ENCODE results near the gene ALDH4A1. TPM values are rescaled to one million over a fixed set of nuclear protein-coding genes. Genes with fewer than 3 reads are reported as not detected.
"Not testable (repeated sequence)": the region's sequence is repeated elsewhere in the genome, so short reads cannot be mapped to it uniquely, and the experiment has no call there.

The ALDH4A1 gene
- total RNA-seq, 4 donors from 2014 or later, result 25.1 to 29.5 (median 27.2) TPM

GRCh38 chr1:18895317-18895716, 7.0 kb downstream of the ALDH4A1 start:
- Histone ChIP-seq H3K9me3 (no peaks in the 10 kb centered on the region), H3K4me1 (peaks cover 10 to 29% (median 17%) of the 10 kb centered on the region in 4 donors), H3K4me3 (no peak overlapping the region), H3K36me3 (peaks cover 0 to 12% (median 0%) of the 10 kb centered on the region in 4 donors), H3K27me3 (no peaks in the 10 kb centered on the region), H3K27ac (replicated peaks in 1 of 4) (no peak overlapping the region)
- 89% methylated on average over 6 of the region's 6 CpGs for WGBS
- no peak for DNase-seq (ENCODE audit: extremely low spot score)
- no peak for TF ChIP-seq EP300 (IDR thresholded peaks at IDR 0.05)
- no peak for TF ChIP-seq POLR2AphosphoS5 (IDR thresholded peaks at IDR 0.05)
- no peak for TF ChIP-seq POLR2A (IDR thresholded peaks at IDR 0.05; ENCODE audit: low read depth)
- TF ChIP-seq CTCF (IDR thresholded peaks at IDR 0.05), result no peak
- intact Hi-C loops (cut with DNase I), result no loop called here

- DNase-seq (ENCODE audit: extremely low spot score), result no peak
- WGBS, result 85% methylated on average over 7 of the region's 7 CpGs
- TF ChIP-seq EP300 (IDR thresholded peaks at IDR 0.05), result no peak
- no peak for TF ChIP-seq POLR2AphosphoS5 (IDR thresholded peaks at IDR 0.05)
- no peak for TF ChIP-seq POLR2A (IDR thresholded peaks at IDR 0.05; ENCODE audit: low read depth)
- TF ChIP-seq CTCF (IDR thresholded peaks at IDR 0.05), result no peak
- Histone ChIP-seq H3K36me3 (peaks cover 0 to 24% (median 14%) of the 10 kb centered on the region in 4 donors), H3K27me3 (no peaks in the 10 kb centered on the region), H3K27ac (replicated peaks in 1 of 4) (no peak overlapping the region), H3K4me1 (peaks cover 10 to 30% (median 20%) of the 10 kb centered on the region in 4 donors), H3K4me3 (no peak overlapping the region), H3K9me3 (no peaks in the 10 kb centered on the region)
- intact Hi-C loops (cut with DNase I), result no loop called here
Measured at GRCh38 chr1:18893120-18893519, 9.2 kb downstream of the ALDH4A1 start.

- H3K27ac ChIP-seq (replicated peaks in 1 of 4), result not testable (repeated sequence)
- WGBS, result 80% methylated on average over 7 of the region's 7 CpGs
Measured at GRCh38 chr1:18891858-18892257, 10.5 kb downstream of the ALDH4A1 start.

GRCh38 chr1:18891426-18891780, 11.0 kb downstream of the ALDH4A1 start:
- H3K27me3 ChIP-seq, result no peaks in the 10 kb centered on the region
- intact Hi-C loops (cut with DNase I), result no loop called here
- no peaks in the 10 kb centered on the region for H3K9me3 ChIP-seq
- H3K36me3 ChIP-seq, result peaks cover 0 to 26% (median 15%) of the 10 kb centered on the region in 4 donors
- no peak overlapping the region for H3K4me3 ChIP-seq
- peak overlapping the region in 3 of 4 donors; percentile 43 to 64 (median 48) for H3K27ac ChIP-seq (replicated peaks in 1 of 4)
- DNase-seq (ENCODE audit: extremely low spot score), result no peak
- 90% methylated on average over 7 of the region's 7 CpGs for WGBS
- TF ChIP-seq CTCF (IDR thresholded peaks at IDR 0.05), result no peak
- no peak for TF ChIP-seq POLR2A (IDR thresholded peaks at IDR 0.05; ENCODE audit: low read depth)
- TF ChIP-seq POLR2AphosphoS5 (IDR thresholded peaks at IDR 0.05), result no peak
- no peak for TF ChIP-seq EP300 (IDR thresholded peaks at IDR 0.05)
- H3K4me1 ChIP-seq, result peaks cover 10 to 30% (median 20%) of the 10 kb centered on the region in 4 donors

More at GRCh38 chr1:18891858-18892257, 10.5 kb downstream of the ALDH4A1 start:
- Histone ChIP-seq H3K36me3 (peaks cover 0 to 22% (median 15%) of the 10 kb centered on the region in 4 donors), H3K4me1 (peaks cover 10 to 30% (median 20%) of the 10 kb centered on the region in 4 donors)
- DNase-seq (ENCODE audit: extremely low spot score); H3K4me3 ChIP-seq; intact Hi-C loops (cut with DNase I); H3K9me3 ChIP-seq; H3K27me3 ChIP-seq: not testable (repeated sequence)

GRCh38 chr1:18890706-18891425, 11.5 kb downstream of the ALDH4A1 start:
- H3K27me3 ChIP-seq, result no peaks in the 10 kb centered on the region
- peak overlapping the region in 3 of 4 donors; percentile 43 to 64 (median 48) for H3K27ac ChIP-seq (replicated peaks in 1 of 4)
- 74% methylated on average over 6 of the region's 6 CpGs for WGBS
- H3K9me3 ChIP-seq, result no peaks in the 10 kb centered on the region
- no peak overlapping the region for H3K4me3 ChIP-seq
- DNase-seq (ENCODE audit: extremely low spot score), result no peak
- intact Hi-C loops (cut with DNase I), result no loop called here
- H3K36me3 ChIP-seq, result peaks cover 0 to 31% (median 15%) of the 10 kb centered on the region in 4 donors
- no peak for TF ChIP-seq POLR2A (IDR thresholded peaks at IDR 0.05; ENCODE audit: low read depth)
- TF ChIP-seq EP300 (IDR thresholded peaks at IDR 0.05), result no peak
- no peak for TF ChIP-seq CTCF (IDR thresholded peaks at IDR 0.05)
- no peak for TF ChIP-seq POLR2AphosphoS5 (IDR thresholded peaks at IDR 0.05)
- peaks cover 10 to 30% (median 20%) of the 10 kb centered on the region in 4 donors for H3K4me1 ChIP-seq

All from esophagus muscularis mucosa (tissue), 4 donors.